ENCODE measurements around the gene CAPN2. TPM values are rescaled to one million over a fixed set of nuclear protein-coding genes. Genes with fewer than 3 reads are reported as not detected.
"Not testable (repeated sequence)": the region's sequence is repeated elsewhere in the genome, so short reads cannot be mapped to it uniquely, and the experiment has no call there.

The CAPN2 gene
- total RNA-seq, 1 donor from 2014 or later = 281 TPM

DNA sequence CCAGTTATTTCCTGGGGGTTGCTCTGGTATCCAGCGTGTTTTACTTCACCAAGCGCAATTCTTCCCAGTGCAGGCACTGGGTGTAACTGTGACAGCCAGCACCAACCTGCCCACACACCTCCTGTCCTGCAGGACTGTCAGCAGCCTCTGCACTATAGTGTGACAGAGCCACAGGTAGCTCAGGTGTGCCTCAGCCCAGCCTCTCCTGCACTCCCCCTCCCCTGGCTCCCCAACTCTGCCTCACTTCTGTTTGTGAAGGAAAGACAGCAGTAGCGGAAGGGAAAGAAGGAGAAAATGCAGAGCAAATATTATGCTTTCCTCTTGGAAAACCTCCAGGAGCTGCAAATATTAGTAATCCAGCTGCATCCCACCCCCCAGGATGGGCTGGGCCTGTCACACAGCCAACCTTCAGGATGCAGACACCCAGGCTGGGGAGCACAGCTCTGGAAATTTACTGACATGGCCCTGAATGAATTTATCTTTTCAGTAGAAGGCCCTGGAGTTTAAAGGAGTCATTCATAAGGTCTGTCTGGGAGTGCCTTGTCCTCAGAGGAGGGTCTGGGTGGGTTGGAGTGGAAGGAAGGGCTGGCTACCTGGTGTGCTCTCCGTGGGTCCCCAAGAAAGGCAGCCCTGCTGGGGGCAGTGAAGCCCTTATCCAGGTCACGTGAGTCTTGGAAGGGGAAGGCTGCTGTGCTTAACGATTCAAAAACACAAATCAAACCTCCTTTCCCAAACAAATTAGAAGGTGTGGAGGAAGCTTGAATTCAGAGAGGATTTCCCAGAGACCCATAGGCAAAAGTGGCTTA is 20.9 kb downstream of the CAPN2 start:
- H3K4me3 ChIP-seq (ENCODE audit: low read depth, low read length) = no peak overlapping the region
- no peak for DNase-seq (ENCODE audit: low read depth)
- TF ChIP-seq, protein P1, sequence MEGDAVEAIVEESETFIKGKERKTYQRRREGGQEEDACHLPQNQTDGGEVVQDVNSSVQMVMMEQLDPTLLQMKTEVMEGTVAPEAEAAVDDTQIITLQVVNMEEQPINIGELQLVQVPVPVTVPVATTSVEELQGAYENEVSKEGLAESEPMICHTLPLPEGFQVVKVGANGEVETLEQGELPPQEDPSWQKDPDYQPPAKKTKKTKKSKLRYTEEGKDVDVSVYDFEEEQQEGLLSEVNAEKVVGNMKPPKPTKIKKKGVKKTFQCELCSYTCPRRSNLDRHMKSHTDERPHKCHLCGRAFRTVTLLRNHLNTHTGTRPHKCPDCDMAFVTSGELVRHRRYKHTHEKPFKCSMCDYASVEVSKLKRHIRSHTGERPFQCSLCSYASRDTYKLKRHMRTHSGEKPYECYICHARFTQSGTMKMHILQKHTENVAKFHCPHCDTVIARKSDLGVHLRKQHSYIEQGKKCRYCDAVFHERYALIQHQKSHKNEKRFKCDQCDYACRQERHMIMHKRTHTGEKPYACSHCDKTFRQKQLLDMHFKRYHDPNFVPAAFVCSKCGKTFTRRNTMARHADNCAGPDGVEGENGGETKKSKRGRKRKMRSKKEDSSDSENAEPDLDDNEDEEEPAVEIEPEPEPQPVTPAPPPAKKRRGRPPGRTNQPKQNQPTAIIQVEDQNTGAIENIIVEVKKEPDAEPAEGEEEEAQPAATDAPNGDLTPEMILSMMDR (conservative IDR thresholded peaks at IDR 0.05; ENCODE audit: low read depth, low read length) = no peak

DNA sequence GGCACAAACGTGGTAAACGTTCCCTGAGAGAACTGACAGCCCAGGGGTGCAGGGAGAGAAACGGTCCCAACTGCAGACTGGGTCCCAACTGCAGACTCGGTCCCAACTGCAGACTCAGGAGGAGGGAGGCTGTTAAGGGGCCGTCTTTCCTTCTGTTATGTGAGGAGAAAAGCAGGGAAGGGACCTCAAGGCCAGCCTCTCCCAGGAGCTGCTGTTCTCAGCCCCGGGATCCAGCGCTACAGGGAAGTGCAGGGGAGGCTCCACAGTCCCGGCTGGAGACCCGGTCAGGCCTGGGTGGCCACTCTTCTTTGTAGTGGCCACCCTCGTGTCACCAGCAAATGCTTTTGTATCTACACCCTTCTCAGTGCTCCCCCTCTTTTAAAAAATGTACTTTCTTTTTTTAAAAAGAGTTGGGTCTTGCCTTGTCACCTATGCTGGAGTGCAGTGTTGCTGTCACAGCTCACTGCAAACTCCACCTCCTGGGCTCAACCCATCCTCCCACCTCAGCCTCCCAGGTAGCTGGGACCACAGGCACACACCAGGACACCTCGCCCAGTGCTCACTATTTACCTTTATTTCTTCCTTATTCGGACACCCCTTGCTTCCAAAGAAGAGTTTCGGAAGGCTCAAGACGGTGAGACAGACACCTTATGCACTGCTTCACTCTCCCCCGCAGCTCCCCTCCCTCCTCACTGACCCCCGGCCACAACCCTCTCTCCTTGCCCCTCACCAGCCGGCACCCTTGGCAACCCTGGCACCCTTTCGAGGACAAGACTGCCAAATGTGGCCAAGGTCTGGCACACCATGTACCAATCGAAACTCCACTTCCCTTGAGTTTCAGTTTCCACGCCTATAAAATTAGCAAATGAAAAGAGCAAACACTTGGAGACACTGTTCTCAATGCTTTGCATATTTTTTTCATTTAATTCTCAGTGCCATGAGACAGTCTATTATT is 21.8 kb downstream of the CAPN2 start:
- DNase-seq (ENCODE audit: low read depth) = no peak
- TF ChIP-seq, protein P1 (conservative IDR thresholded peaks at IDR 0.05; ENCODE audit: low read depth, low read length) = no peak
- no peak overlapping the region for H3K4me3 ChIP-seq (ENCODE audit: low read depth, low read length)

DNA sequence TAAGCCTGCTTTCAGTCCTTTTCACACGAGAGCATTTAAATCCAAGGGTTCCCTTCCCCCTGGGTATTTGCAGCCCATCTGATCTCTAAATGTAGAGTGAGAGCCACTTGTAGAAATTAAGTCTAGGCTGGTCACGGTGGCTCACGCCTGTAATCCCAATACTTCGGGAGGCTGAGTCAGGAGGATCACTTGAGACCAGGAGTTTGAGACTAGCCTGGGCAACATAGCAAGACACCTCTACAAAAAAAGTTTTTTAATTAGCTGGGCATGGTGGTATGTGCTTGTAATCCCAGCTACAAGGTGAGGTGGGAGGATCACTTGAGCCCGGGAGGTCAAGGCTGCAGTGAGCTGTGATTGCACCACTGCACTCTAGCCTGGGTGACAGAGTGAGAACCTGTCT is 24.3 kb downstream of the CAPN2 start:
- H3K4me3 ChIP-seq (ENCODE audit: low read depth, low read length); DNase-seq (ENCODE audit: low read depth): not testable (repeated sequence)

- H3K4me3 ChIP-seq (ENCODE audit: low read depth, low read length) = no peak overlapping the region
- TF ChIP-seq, protein P1 (conservative IDR thresholded peaks at IDR 0.05; ENCODE audit: low read depth, low read length) = no peak
- DNase-seq (ENCODE audit: low read depth) = no peak
Measured at GRCh38 chr1:223737342-223737741, 25.0 kb downstream of the CAPN2 start.

DNA sequence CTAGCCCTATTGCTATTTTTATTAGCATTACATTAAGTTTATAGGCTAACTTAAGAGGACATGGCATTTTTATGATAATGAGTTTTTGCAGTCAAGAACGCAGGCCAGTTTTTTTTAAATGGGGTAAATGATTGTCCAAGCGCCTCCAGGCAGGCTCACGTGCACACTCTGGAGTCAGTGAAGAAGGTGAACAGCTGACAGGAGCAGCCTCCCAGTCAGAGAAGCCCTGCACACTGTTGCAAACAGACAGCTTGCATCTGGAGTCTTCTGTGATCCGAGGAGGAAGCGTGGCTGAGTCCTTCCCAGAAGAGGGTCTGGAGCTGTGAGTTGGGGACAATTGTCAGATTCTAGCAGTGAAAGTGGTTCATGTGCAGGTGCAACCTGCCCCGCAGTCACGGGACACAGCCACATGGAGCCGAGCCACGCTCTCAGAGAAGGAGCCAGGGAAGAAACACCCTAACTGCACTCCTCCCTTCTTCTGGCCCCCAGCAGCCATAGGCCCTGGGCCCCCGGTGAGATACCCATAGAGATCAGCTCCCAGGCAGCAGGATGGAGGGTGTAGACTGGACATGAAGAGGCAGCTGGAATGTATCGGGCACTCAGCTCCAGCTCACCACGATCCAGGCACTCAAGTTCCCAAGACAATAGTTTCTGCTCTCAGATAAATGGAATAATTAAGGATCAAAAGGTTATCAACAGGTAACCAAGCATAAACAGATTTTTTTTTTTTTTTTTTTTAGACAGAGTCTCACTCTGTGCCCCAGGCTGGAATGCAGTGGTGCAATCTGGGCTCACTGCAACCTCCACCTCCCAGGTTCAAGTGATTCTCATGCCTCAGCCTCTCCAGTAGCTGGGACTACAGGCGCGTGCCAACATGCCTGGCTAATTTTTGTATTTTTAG is 26.4 kb downstream of the CAPN2 start:
- DNase-seq (ENCODE audit: low read depth) = peak; percentile 56
- no peak overlapping the region for H3K4me3 ChIP-seq (ENCODE audit: low read depth, low read length)
- TF ChIP-seq, protein P1 (conservative IDR thresholded peaks at IDR 0.05; ENCODE audit: low read depth, low read length) = no peak

DNA sequence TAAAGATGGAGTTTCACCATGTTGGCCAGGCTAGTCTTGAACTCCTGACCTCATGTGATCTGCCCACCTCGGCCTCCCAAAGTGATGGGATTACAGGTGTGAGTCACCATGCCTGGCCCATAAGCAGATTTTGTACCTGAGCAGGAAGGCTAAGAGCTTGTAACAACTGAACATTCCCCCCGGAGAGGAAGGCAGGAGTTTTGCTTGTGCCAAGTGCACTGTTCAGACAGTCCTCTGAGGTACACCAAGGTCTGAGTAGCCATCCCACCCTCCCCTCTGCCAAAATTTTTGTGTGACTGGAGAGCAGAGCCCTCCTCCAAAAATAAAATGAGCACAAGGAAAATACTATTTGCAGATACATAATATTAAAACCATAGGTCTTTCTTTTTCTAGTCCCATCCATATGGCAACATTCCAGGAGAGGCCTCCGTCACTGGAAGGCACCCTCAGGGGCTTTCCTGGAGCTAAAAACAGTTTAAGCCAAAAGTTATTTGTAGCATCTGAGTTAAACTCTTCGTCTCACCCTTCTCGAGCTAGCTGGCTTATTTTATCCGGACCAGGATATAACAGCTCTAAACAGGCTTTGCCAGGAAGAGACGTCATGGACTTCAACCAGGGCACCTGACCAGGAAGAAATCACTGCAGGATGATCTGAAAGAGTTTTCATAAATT is 27.2 kb downstream of the CAPN2 start:
- DNase-seq (ENCODE audit: low read depth) = no peak
- TF ChIP-seq, protein P1 (conservative IDR thresholded peaks at IDR 0.05; ENCODE audit: low read depth, low read length) = no peak
- no peak overlapping the region for H3K4me3 ChIP-seq (ENCODE audit: low read depth, low read length)

GRCh38 chr1:223740038-223740736 is 27.8 kb downstream of the CAPN2 start:
- H3K4me3 ChIP-seq (ENCODE audit: low read depth, low read length); DNase-seq (ENCODE audit: low read depth): not testable (repeated sequence)

Data from epithelial cell of proximal tubule (primary cell).